NCI-H1694 (cell line): ENCODE data around the gene NCK2.
"Not testable (repeated sequence)": the region's sequence is repeated elsewhere in the genome, so short reads cannot be mapped to it uniquely, and the experiment has no call there.

Source experiments
- DNase-seq: peaks from one replicate; lab custom pipeline; 2025; lab: John Stamatoyannopoulos, UW

Gene NCK2

GRCh38 chr2:105893011-105893995 lies 148.6 kb downstream of the NCK2 start:
- no peak for DNase-seq

GRCh38 chr2:105894327-105894944 lies 149.7 kb downstream of the NCK2 start:
- DNase-seq, result no peak

- no peak for DNase-seq
Observed at GRCh38 chr2:105895990-105896764, 151.5 kb downstream of the NCK2 start.

- DNase-seq, result no peak
Observed at GRCh38 chr2:105896765-105897163, 152.1 kb downstream of the NCK2 start.

GRCh38 chr2:105897694-105898093 lies 153.0 kb downstream of the NCK2 start:
- not testable (repeated sequence) for DNase-seq

- no peak for DNase-seq
Observed at GRCh38 chr2:105903051-105903674, 158.5 kb downstream of the NCK2 start.

GRCh38 chr2:105904938-105905337 lies 160.2 kb downstream of the NCK2 start:
- DNase-seq, result no peak

- DNase-seq, result no peak
Observed at GRCh38 chr2:105906481-105906880, 161.8 kb downstream of the NCK2 start.

- no peak for DNase-seq
Observed at GRCh38 chr2:105907184-105907583, 162.5 kb downstream of the NCK2 start.

- DNase-seq, result no peak
Observed at GRCh38 chr2:105909215-105909614, 164.5 kb downstream of the NCK2 start.

- DNase-seq, result no peak
Observed at GRCh38 chr2:105910497-105911238, 166.0 kb downstream of the NCK2 start.

- DNase-seq, result no peak
Observed at GRCh38 chr2:105911425-105911824, 166.7 kb downstream of the NCK2 start.

GRCh38 chr2:105912081-105912480 lies 167.4 kb downstream of the NCK2 start:
- no peak for DNase-seq

GRCh38 chr2:105915005-105915558 lies 170.4 kb downstream of the NCK2 start:
- no peak for DNase-seq

GRCh38 chr2:105917226-105917625 lies 172.5 kb downstream of the NCK2 start:
- DNase-seq, result no peak

- DNase-seq, result no peak
Observed at GRCh38 chr2:105917688-105918087, 173.0 kb downstream of the NCK2 start.

- no peak for DNase-seq
Observed at GRCh38 chr2:105919191-105919811, 174.6 kb downstream of the NCK2 start.

- no peak for DNase-seq
Observed at GRCh38 chr2:105919826-105920225, 175.1 kb downstream of the NCK2 start.

GRCh38 chr2:105924271-105924670 lies 179.6 kb downstream of the NCK2 start:
- DNase-seq, result no peak

GRCh38 chr2:105924932-105925331 lies 180.2 kb downstream of the NCK2 start:
- DNase-seq, result no peak

- no peak for DNase-seq
Observed at GRCh38 chr2:105925390-105925789, 180.7 kb downstream of the NCK2 start.
